NCI-H2171 treated with DMSO at 0.1 percent for 48 hours (cell line): ENCODE data around the gene SPEG.

Experiments used
- DNase-seq: peaks from one replicate; lab custom pipeline; 2025; lab: John Stamatoyannopoulos, UW

Gene SPEG

GRCh38 chr2:219478916-219479315 lies 44.3 kb downstream of the SPEG start:
- no peak for DNase-seq

GRCh38 chr2:219480004-219480403 lies 45.4 kb downstream of the SPEG start:
- DNase-seq, result no peak

- no peak for DNase-seq
Observed at GRCh38 chr2:219482674-219483405, 48.2 kb downstream of the SPEG start.

GRCh38 chr2:219483451-219484342 lies 49.1 kb downstream of the SPEG start:
- DNase-seq, result peak; percentile 20

GRCh38 chr2:219484343-219485200 lies 49.9 kb downstream of the SPEG start:
- peak; percentile 29 for DNase-seq

- DNase-seq, result no peak
Observed at GRCh38 chr2:219485201-219485580, 50.5 kb downstream of the SPEG start.

GRCh38 chr2:219486380-219486959 lies 51.8 kb downstream of the SPEG start:
- DNase-seq, result no peak

- DNase-seq, result no peak
Observed at GRCh38 chr2:219488149-219488843, 53.7 kb downstream of the SPEG start.

- DNase-seq, result no peak
Observed at GRCh38 chr2:219488844-219489194, 54.2 kb downstream of the SPEG start.

- DNase-seq, result no peak
Observed at GRCh38 chr2:219489315-219489714, 54.7 kb downstream of the SPEG start.

- DNase-seq, result no peak
Observed at GRCh38 chr2:219490186-219490585, 55.5 kb downstream of the SPEG start.

- no peak for DNase-seq
Observed at GRCh38 chr2:219490600-219491130, 56.0 kb downstream of the SPEG start.

GRCh38 chr2:219491278-219491963 lies 56.8 kb downstream of the SPEG start:
- no peak for DNase-seq

- no peak for DNase-seq
Observed at GRCh38 chr2:219492575-219492974, 57.9 kb downstream of the SPEG start.

GRCh38 chr2:219493086-219493485 lies 58.4 kb downstream of the SPEG start:
- no peak for DNase-seq

GRCh38 chr2:219494952-219495530 lies 60.4 kb downstream of the SPEG start:
- DNase-seq, result no peak

- DNase-seq, result peak; percentile 69
Observed at GRCh38 chr2:219495531-219496122, 61.0 kb downstream of the SPEG start.

- no peak for DNase-seq
Observed at GRCh38 chr2:219496247-219496824, 61.7 kb downstream of the SPEG start.

- DNase-seq, result no peak
Observed at GRCh38 chr2:219496825-219497494, 62.3 kb downstream of the SPEG start.
